ENCODE data around the gene CARD11.

The CARD11 gene

GRCh38 chr7:2972835-2973161, 70.9 kb downstream of the CARD11 start:
- H3K9me3 Mint-ChIP-seq = no peaks in the 10 kb centered on the region
- H3K36me3 Mint-ChIP-seq (ENCODE audit: low read depth) = peaks cover 30% of the 10 kb centered on the region
- H3K27ac Mint-ChIP-seq = peak overlapping the region; percentile 81
- H3K4me1 Mint-ChIP-seq (ENCODE audit: low read depth) = peaks cover 42% of the 10 kb centered on the region
- no peak overlapping the region for H3K4me3 Mint-ChIP-seq
- no peaks in the 10 kb centered on the region for H3K27me3 Mint-ChIP-seq

- H3K9me3 Mint-ChIP-seq = peaks cover 4% of the 10 kb centered on the region
- peak overlapping the region; percentile 81 for H3K27ac Mint-ChIP-seq
- H3K4me1 Mint-ChIP-seq (ENCODE audit: low read depth) = peaks cover 36% of the 10 kb centered on the region
- H3K27me3 Mint-ChIP-seq = no peaks in the 10 kb centered on the region
- H3K36me3 Mint-ChIP-seq (ENCODE audit: low read depth) = peaks cover 36% of the 10 kb centered on the region
- peak overlapping the region; percentile 9 for H3K4me3 Mint-ChIP-seq
Observed at GRCh38 chr7:2971914-2972834, 71.5 kb downstream of the CARD11 start.

- Mint-ChIP-seq H3K36me3 (ENCODE audit: low read depth) (peaks cover 49% of the 10 kb centered on the region), H3K27ac (no peak overlapping the region), H3K4me1 (ENCODE audit: low read depth) (peaks cover 42% of the 10 kb centered on the region), H3K9me3 (peaks cover 15% of the 10 kb centered on the region), H3K27me3 (no peaks in the 10 kb centered on the region), H3K4me3 (no peak overlapping the region)
Observed at GRCh38 chr7:2970861-2971260, 72.8 kb downstream of the CARD11 start.

- H3K36me3 Mint-ChIP-seq (ENCODE audit: low read depth) = peaks cover 50% of the 10 kb centered on the region
Observed at GRCh38 chr7:2970307-2970664, 73.4 kb downstream of the CARD11 start.

GRCh38 chr7:2969398-2970306, 74.0 kb downstream of the CARD11 start:
- Mint-ChIP-seq H3K27ac (no peak overlapping the region), H3K27me3 (no peaks in the 10 kb centered on the region), H3K9me3 (peaks cover 22% of the 10 kb centered on the region), H3K4me1 (ENCODE audit: low read depth) (peaks cover 46% of the 10 kb centered on the region), H3K4me3 (no peak overlapping the region), H3K36me3 (ENCODE audit: low read depth) (peaks cover 52% of the 10 kb centered on the region)

More at GRCh38 chr7:2970307-2970664, 73.4 kb downstream of the CARD11 start:
- Mint-ChIP-seq H3K9me3 (peaks cover 20% of the 10 kb centered on the region), H3K27me3 (no peaks in the 10 kb centered on the region), H3K4me3 (no peak overlapping the region), H3K27ac (no peak overlapping the region), H3K4me1 (ENCODE audit: low read depth) (peaks cover 43% of the 10 kb centered on the region)

GRCh38 chr7:2968616-2969397, 74.9 kb downstream of the CARD11 start:
- Mint-ChIP-seq H3K36me3 (ENCODE audit: low read depth) (peaks cover 52% of the 10 kb centered on the region), H3K9me3 (peaks cover 22% of the 10 kb centered on the region), H3K4me1 (ENCODE audit: low read depth) (peaks cover 48% of the 10 kb centered on the region), H3K27me3 (no peaks in the 10 kb centered on the region), H3K27ac (no peak overlapping the region), H3K4me3 (no peak overlapping the region)

GRCh38 chr7:2968176-2968575, 75.5 kb downstream of the CARD11 start:
- no peak overlapping the region for H3K4me3 Mint-ChIP-seq
- peaks cover 48% of the 10 kb centered on the region for H3K4me1 Mint-ChIP-seq (ENCODE audit: low read depth)
- no peak overlapping the region for H3K27ac Mint-ChIP-seq
- peaks cover 22% of the 10 kb centered on the region for H3K9me3 Mint-ChIP-seq
- H3K36me3 Mint-ChIP-seq (ENCODE audit: low read depth) = peaks cover 50% of the 10 kb centered on the region
- H3K27me3 Mint-ChIP-seq = no peaks in the 10 kb centered on the region

GRCh38 chr7:2967705-2968104, 76.0 kb downstream of the CARD11 start:
- H3K36me3 Mint-ChIP-seq (ENCODE audit: low read depth) = peaks cover 47% of the 10 kb centered on the region
- H3K9me3 Mint-ChIP-seq = peaks cover 22% of the 10 kb centered on the region
- H3K4me3 Mint-ChIP-seq = no peak overlapping the region
- H3K27ac Mint-ChIP-seq = no peak overlapping the region
- peaks cover 49% of the 10 kb centered on the region for H3K4me1 Mint-ChIP-seq (ENCODE audit: low read depth)
- H3K27me3 Mint-ChIP-seq = no peaks in the 10 kb centered on the region

- peaks cover 22% of the 10 kb centered on the region for H3K9me3 Mint-ChIP-seq
- peaks cover 49% of the 10 kb centered on the region for H3K4me1 Mint-ChIP-seq (ENCODE audit: low read depth)
- no peaks in the 10 kb centered on the region for H3K27me3 Mint-ChIP-seq
- H3K4me3 Mint-ChIP-seq = no peak overlapping the region
- no peak overlapping the region for H3K27ac Mint-ChIP-seq
- H3K36me3 Mint-ChIP-seq (ENCODE audit: low read depth) = peaks cover 42% of the 10 kb centered on the region
Observed at GRCh38 chr7:2967253-2967652, 76.4 kb downstream of the CARD11 start.

GRCh38 chr7:2966466-2967078, 77.1 kb downstream of the CARD11 start:
- Mint-ChIP-seq H3K27ac (peak overlapping the region; percentile 21), H3K4me1 (ENCODE audit: low read depth) (peaks cover 52% of the 10 kb centered on the region), H3K9me3 (peaks cover 22% of the 10 kb centered on the region)

GRCh38 chr7:2965745-2966270, 77.9 kb downstream of the CARD11 start:
- Mint-ChIP-seq H3K4me1 (ENCODE audit: low read depth) (peaks cover 50% of the 10 kb centered on the region), H3K27me3 (no peaks in the 10 kb centered on the region), H3K4me3 (no peak overlapping the region), H3K9me3 (peaks cover 22% of the 10 kb centered on the region), H3K36me3 (ENCODE audit: low read depth) (peaks cover 40% of the 10 kb centered on the region), H3K27ac (no peak overlapping the region)

More at GRCh38 chr7:2966466-2967078, 77.1 kb downstream of the CARD11 start:
- H3K27me3 Mint-ChIP-seq = no peaks in the 10 kb centered on the region
- peaks cover 40% of the 10 kb centered on the region for H3K36me3 Mint-ChIP-seq (ENCODE audit: low read depth)
- H3K4me3 Mint-ChIP-seq = no peak overlapping the region

GRCh38 chr7:2965301-2965700, 78.4 kb downstream of the CARD11 start:
- Mint-ChIP-seq H3K9me3 (peaks cover 22% of the 10 kb centered on the region), H3K4me1 (ENCODE audit: low read depth) (peaks cover 54% of the 10 kb centered on the region), H3K27ac (no peak overlapping the region), H3K36me3 (ENCODE audit: low read depth) (peaks cover 40% of the 10 kb centered on the region), H3K27me3 (no peaks in the 10 kb centered on the region), H3K4me3 (no peak overlapping the region)

GRCh38 chr7:2964208-2964607, 79.5 kb downstream of the CARD11 start:
- H3K36me3 Mint-ChIP-seq (ENCODE audit: low read depth) = peaks cover 45% of the 10 kb centered on the region
- H3K4me3 Mint-ChIP-seq = no peak overlapping the region
- peaks cover 22% of the 10 kb centered on the region for H3K9me3 Mint-ChIP-seq
- H3K27me3 Mint-ChIP-seq = no peaks in the 10 kb centered on the region
- H3K4me1 Mint-ChIP-seq (ENCODE audit: low read depth) = peaks cover 64% of the 10 kb centered on the region
- H3K27ac Mint-ChIP-seq = no peak overlapping the region

GRCh38 chr7:2962865-2963264, 80.8 kb downstream of the CARD11 start:
- Mint-ChIP-seq H3K27me3 (no peaks in the 10 kb centered on the region), H3K4me3 (no peak overlapping the region), H3K9me3 (peaks cover 22% of the 10 kb centered on the region), H3K4me1 (ENCODE audit: low read depth) (peaks cover 77% of the 10 kb centered on the region), H3K36me3 (ENCODE audit: low read depth) (peaks cover 54% of the 10 kb centered on the region), H3K27ac (no peak overlapping the region)
